ENCODE measurements around the gene PROSER1. TPM values are rescaled to one million over a fixed set of nuclear protein-coding genes. Genes with fewer than 3 reads are reported as not detected.

The PROSER1 gene
- total and polyA plus RNA-seq, 9 of the 15 experiments (the other 6 are each of a cell fraction or from before 2014, with no cell fraction given) = 9.2 to 36.2 (median 10.4) TPM

DNA sequence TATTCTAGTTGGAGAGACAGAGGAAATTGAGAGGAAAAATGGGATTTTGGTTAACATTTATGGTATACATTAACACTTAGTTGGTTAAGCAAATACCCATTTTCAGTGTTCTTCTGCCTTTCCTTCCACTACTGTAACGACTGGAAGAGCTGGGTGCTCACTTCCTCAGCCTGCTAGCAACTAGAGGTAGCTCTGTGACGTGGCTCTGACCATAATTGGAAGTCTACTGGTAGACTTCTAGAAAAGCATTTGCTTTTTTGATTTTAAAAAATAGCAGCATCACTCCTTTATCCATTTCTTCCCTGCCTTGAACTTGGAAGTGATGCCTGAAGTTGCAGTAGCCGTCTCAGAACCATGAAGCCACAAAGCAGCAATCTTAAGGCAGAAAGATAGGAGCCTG lies 16.2 kb upstream of the PROSER1 start:
- BruUV-seq (replicated peaks) = no TSS peak
- no peak overlapping the region for H3K27ac ChIP-seq (ENCODE audit: extremely low read depth, low read depth, low read length)
- no peaks in the 10 kb centered on the region for H3K4me1 ChIP-seq (replicated peaks in 1 of 2; ENCODE audit: control insufficient read depth in 2 of 2, insufficient read depth in 2 of 2, low read length in 2 of 2)
- H3K9me3 ChIP-seq (replicated peaks; ENCODE audit: control insufficient read depth, insufficient read depth, low read depth, low read length) = no peaks in the 10 kb centered on the region
- WGBS (ENCODE audit: insufficient coverage, low coverage, missing lambda C conversion rate) = 41% methylated on average over 3 of the region's 3 CpGs
- TF ChIP-seq, protein P1, sequence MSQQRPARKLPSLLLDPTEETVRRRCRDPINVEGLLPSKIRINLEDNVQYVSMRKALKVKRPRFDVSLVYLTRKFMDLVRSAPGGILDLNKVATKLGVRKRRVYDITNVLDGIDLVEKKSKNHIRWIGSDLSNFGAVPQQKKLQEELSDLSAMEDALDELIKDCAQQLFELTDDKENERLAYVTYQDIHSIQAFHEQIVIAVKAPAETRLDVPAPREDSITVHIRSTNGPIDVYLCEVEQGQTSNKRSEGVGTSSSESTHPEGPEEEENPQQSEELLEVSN (IDR thresholded peaks at IDR 0.05; ENCODE audit: borderline replicate concordance in 1 of 2, extremely low read depth in 1 of 2, insufficient read depth in 1 of 2, insufficient read length in 1 of 2, low read depth in 1 of 2, low read length in 1 of 2, poor library complexity in 1 of 2, severe bottlenecking in 1 of 2) = no peak
- TF ChIP-seq FOXK1 (CRISPR knock-in tag; IDR thresholded peaks at IDR 0.05; ENCODE audit: borderline replicate concordance) (no peak), KHSRP (IDR thresholded peaks at IDR 0.05) (no peak), CEBPG (CRISPR knock-in tag; IDR thresholded peaks at IDR 0.05) (no peak), CEBPG (tag; conservative IDR thresholded peaks at IDR 0.05 in 1 of 2, IDR thresholded peaks at IDR 0.05 in 1 of 2) (no peak), RHOXF2B (CRISPR knock-in tag; conservative IDR thresholded peaks at IDR 0.05) (no peak), CBX8 (IDR thresholded peaks at IDR 0.05; ENCODE audit: borderline replicate concordance, extremely low read depth, low read depth, low read length, poor library complexity, severe bottlenecking) (no peak), RFX1 (IDR thresholded peaks at IDR 0.05) (no peak), CXXC5 (CRISPR knock-in tag; IDR thresholded peaks at IDR 0.05) (no peak)
- TF ChIP-seq, protein P2, sequence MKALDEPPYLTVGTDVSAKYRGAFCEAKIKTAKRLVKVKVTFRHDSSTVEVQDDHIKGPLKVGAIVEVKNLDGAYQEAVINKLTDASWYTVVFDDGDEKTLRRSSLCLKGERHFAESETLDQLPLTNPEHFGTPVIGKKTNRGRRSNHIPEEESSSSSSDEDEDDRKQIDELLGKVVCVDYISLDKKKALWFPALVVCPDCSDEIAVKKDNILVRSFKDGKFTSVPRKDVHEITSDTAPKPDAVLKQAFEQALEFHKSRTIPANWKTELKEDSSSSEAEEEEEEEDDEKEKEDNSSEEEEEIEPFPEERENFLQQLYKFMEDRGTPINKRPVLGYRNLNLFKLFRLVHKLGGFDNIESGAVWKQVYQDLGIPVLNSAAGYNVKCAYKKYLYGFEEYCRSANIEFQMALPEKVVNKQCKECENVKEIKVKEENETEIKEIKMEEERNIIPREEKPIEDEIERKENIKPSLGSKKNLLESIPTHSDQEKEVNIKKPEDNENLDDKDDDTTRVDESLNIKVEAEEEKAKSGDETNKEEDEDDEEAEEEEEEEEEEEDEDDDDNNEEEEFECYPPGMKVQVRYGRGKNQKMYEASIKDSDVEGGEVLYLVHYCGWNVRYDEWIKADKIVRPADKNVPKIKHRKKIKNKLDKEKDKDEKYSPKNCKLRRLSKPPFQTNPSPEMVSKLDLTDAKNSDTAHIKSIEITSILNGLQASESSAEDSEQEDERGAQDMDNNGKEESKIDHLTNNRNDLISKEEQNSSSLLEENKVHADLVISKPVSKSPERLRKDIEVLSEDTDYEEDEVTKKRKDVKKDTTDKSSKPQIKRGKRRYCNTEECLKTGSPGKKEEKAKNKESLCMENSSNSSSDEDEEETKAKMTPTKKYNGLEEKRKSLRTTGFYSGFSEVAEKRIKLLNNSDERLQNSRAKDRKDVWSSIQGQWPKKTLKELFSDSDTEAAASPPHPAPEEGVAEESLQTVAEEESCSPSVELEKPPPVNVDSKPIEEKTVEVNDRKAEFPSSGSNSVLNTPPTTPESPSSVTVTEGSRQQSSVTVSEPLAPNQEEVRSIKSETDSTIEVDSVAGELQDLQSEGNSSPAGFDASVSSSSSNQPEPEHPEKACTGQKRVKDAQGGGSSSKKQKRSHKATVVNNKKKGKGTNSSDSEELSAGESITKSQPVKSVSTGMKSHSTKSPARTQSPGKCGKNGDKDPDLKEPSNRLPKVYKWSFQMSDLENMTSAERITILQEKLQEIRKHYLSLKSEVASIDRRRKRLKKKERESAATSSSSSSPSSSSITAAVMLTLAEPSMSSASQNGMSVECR (CRISPR knock-in tag; IDR thresholded peaks at IDR 0.05) = no peak
- H3K36me3 ChIP-seq (ENCODE audit: control insufficient read depth, insufficient read depth, low read length) = peaks cover 4% of the 10 kb centered on the region; the same call in 2 of the 3 replicates
- no peaks in the 10 kb centered on the region for H3K9me1 ChIP-seq (ENCODE audit: control insufficient read depth, insufficient read depth, low read length)
- H3K27me3 ChIP-seq (ENCODE audit: control insufficient read depth in 2 of 2, insufficient read depth in 2 of 2, low read length in 2 of 2) = no peaks in the 10 kb centered on the region
- H4K20me1 ChIP-seq (replicated peaks; ENCODE audit: control insufficient read depth, insufficient read depth, low read length) = no peaks in the 10 kb centered on the region
- no peak for DNase-seq (ENCODE audit: extremely low read depth in 1 of 4, low spot score in 3 of 4)
- H3K4me3 ChIP-seq = no peak overlapping the region
- no peak for FAIRE-seq
- no peak for ATAC-seq
- ChIA-PET CTCF (ENCODE audit: low intra/inter-chr PET ratio) (no interaction called here), POLR2A (no interaction called here)
- intact Hi-C loops (cut with micrococcal nuclease) (loop anchor here (10.0 kb wide), 2 partner anchors 211 to 561 kb away; no protein-coding TSS in a partner anchor), in situ Hi-C loops (cut with MboI) (no loop called here)
- H2AFZ ChIP-seq (ENCODE audit: low read depth, low read length) = no peak overlapping the region
- no peaks in the 10 kb centered on the region for H3K79me2 ChIP-seq (ENCODE audit: control insufficient read depth, insufficient read depth, low read length)
- H3K9ac ChIP-seq (ENCODE audit: insufficient read depth in 1 of 2, low read depth in 2 of 2, low read length in 2 of 2) = no peak overlapping the region
- H3K4me2 ChIP-seq (ENCODE audit: insufficient read depth, low read length) = no peak overlapping the region
